HCEC 1CT (cell line): ENCODE data around the gene ZNF697.

Experiments used
- DNase-seq: peaks from one replicate; pipeline ENCODE4 v3.0.0-alpha.2; 2017

Gene ZNF697

DNA sequence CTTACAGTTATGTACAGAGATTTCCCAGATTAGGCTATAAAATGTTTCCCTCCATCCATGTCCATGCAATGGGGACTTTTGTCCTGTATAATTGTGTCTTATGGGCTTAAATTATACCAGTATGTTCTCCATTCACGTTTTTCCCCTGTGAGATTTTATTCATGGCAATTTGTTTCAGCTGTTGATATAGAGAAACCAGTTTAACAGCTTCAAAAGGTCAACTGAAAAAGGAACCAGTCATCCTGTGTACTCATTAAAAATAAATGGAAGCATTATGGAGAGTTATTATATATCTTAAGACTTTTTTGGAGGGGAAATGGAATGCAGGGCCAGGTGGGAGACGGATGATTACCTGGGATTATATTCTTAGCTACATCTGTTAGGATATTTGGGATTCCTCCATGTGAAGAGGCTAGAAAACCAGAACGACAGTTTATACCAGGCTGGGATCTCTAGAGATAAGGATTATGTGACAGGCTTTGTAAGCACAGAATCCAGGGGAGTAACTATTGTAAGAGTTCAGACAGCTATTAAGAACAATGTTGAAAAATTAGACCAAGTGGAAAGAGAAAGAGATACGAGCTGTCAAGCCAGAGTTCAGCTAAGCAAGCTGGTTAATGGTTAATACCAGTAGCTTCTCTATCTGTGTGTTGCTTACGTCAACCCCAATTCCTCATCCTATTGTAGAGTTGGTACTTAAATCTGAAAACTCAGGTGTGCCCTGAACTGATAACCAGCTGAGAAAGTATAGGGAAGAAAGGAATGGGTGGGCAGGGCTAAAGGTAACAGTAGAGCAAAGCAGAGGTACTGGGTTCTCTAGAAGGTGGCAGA is 12.4 kb upstream of the ZNF697 start:
- DNase-seq, result no peak

DNA sequence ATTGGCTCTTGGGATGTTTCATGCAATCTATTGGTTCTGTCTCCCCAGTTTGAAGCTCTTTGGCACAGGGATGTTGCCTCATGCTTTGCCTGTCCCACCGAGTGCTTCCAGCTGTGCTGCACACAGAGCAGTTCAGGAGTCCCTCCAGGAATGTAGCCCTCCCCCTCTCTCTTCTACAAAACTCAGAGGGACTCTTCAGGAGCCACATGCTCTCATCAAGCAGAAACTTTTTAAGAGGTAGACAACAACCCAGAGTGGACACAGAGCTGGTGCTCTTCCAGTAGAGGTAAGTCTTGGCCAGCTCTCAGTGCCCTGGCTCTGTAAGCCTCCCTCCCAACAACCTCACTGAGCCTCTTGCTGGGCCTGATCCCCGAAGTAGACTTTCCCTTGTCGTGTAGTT is 11.6 kb upstream of the ZNF697 start:
- peak; percentile 32 for DNase-seq

GRCh38 chr1:119656410-119656955 is 8.4 kb upstream of the ZNF697 start:
- no peak for DNase-seq

- no peak for DNase-seq
These were observed 7.1 kb upstream of the ZNF697 start for GRCh38 chr1:119655154-119655553.

DNA sequence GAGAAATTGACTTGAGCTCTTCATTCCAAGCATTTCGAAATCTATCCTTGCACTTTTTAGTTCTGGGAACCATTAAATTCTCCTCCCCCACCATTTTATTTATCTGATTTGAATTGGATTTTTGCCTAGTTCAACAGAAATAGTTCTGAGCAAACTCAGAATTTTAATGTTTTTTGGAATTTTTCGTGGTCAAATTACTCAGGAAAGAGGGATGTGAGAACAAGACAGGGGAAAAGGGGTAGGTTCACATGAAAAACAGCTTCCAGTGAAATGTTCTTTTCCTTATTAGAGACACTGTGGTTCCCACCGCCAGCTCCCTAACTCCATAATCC is 5.7 kb upstream of the ZNF697 start:
- DNase-seq, result peak; percentile 26

DNA sequence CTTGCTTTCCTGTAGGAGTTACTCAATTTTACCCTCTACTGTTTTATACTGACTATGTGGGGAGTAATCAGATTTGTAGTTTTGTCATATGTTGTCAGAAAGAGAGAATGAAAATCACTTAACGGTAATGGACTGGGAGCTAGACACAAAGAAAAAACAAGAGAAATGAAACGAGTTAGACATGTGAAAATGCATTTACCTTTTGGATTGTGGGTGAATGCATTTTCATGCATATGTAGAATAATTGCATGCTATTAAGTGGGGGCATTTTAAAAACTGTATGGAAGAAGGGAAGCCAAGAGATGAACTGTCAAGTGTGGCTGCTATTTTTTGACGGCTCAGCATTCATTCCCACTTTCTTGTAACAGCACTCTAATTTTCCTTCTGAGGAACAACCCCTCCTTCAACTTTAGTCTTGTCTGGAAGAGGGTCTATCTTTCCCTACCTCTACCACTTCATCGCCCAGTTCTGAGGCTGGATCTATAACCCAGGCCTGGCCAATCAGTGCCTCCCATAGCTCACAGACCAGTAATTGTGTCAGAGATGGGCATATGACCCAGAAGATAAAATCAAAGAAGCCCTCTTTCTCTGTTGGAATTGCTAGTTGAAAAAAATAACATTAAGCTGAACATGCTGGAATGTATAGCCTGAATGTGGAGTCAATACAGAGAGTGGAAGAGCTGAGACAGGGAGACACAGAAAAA is 5.2 kb upstream of the ZNF697 start:
- DNase-seq, result no peak

DNA sequence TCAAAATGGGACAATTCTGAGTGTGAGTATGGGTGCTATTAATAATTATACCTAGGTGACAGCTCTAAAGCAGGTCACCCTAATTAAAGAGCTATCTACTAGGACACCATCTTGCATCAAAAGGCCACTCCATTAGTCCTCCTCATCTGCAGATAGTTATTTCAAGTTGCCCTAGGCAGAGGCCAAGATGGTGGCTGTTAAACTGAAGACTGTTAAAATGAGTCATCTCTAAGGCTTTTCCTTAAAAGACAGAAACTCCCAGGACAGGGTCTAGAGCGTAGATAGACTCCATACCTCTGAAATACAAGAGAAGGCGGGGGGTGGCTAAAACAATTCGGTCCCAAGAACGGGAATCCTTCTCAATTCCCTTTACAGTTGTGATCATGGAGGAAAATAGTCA is 4.5 kb upstream of the ZNF697 start:
- DNase-seq, result no peak

DNA sequence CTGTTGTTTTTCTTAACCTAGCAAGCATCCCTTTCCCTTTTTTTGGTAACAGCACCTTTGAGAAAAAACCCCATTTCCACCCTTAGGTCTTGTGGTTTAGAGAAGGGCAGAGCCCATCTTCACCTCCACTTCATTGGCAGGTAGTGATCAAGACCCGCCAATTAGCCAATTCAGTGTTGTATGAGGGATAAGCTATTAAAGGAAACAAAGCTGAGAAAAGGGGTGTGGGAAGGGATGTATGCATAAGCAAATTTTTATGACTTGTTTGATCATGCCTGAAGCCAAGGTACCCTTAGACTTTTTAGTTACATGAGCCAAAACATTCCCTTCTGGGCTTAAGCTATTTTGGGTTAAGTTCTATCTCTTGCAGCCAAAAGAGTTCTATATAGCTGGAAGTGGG is 3.6 kb upstream of the ZNF697 start:
- no peak for DNase-seq

- DNase-seq, result no peak
These were observed 3.1 kb upstream of the ZNF697 start for GRCh38 chr1:119651133-119651532.

- DNase-seq, result no peak
These were observed 546 bp upstream of the ZNF697 start for GRCh38 chr1:119648620-119649004.

- DNase-seq, result peak; percentile 13
These were observed 785 bp downstream of the ZNF697 start for GRCh38 chr1:119647228-119647733.

DNA sequence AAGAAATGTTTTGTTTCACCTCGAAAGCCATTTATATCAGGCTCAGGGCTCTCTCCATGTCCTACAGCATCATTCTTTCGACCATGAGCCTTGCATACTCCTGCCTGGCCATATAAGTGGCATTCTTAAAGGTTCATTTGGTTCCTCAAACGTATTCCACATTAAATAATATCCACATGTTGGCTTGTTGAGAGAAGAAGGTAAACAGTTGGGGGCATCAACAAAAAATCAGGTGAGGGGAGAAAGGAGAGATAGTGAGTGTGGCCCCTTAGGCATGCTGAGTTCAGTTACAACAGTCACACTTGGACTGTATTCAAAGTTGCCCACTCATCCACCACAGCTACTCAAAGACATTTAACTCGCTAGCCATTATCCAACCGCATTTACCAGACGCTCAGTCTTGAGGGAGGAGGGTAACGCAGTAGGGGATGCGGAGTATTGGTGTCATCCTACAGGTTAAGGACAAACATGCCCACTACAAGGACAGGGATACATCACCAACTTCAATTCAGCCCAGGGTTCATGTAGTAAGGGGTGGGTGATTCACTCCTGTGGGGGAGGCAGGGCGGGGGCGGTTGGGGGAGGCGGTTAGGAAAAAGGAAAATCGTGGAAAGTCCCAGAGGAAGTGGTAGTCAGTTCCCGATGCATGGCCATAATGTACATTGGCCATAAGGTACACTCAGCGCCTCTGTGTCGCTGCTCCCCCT is 1.4 kb downstream of the ZNF697 start:
- peak; percentile 38 for DNase-seq

- no peak for DNase-seq
These were observed 9.0 kb downstream of the ZNF697 start for GRCh38 chr1:119639109-119639508.

DNA sequence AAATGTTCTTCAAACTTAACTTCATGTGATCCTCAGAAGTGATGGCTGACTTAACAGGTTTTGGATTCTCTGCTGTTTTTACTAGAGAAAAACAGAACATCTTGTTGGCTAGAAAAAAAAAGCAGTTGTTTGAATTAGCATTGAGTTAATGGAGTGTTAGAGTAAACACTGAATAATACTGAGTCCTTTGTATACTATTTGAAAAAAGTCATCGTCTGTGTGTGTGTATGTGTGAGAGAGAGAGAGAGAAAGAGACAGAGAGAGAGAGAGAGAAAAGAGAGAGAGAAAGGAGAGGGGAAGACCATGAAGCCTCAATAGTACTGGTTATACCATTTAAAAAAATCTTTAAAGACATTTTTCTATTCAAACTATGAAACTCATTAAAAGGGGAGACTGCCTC is 10.4 kb downstream of the ZNF697 start:
- DNase-seq, result no peak

GRCh38 chr1:119636491-119637089 is 11.5 kb downstream of the ZNF697 start:
- no peak for DNase-seq

GRCh38 chr1:119635811-119636390 is 12.2 kb downstream of the ZNF697 start:
- DNase-seq, result no peak

DNA sequence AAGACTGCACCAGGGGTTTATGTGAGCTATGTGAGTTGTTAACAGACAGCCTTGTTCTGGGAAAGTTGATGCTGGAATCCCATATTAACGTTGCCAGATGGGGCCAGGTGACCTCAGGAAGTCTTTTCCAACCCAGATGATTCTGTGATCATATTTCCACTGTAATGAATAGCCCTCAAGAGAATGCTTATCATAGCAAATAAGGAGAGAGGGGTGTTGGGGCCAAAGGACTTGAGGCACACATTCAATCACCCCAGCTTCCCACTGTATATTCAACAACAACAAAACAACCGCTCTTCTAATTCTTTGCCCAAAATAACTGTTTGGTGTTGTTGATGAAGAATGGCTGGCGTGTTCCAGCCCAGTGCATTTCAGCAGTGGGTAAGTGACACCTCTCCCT is 14.1 kb downstream of the ZNF697 start:
- no peak for DNase-seq

DNA sequence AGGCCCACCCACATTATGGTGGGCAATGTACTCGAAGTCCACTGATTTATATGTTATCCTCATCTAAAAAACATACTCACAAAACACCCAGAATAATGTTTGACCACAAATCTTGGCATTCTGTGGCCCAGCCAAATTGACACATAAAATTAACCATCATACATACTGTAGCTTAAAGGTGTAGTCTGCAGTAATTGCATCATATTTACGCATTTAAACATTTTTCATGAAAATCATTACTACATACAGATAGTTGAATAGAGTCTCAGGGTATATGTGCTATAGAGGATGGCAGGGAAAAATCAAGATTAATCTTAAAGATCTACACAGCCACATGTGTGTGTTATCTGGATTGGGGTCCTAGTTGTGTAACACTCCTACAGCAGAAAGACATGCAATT is 14.5 kb downstream of the ZNF697 start:
- no peak for DNase-seq

DNA sequence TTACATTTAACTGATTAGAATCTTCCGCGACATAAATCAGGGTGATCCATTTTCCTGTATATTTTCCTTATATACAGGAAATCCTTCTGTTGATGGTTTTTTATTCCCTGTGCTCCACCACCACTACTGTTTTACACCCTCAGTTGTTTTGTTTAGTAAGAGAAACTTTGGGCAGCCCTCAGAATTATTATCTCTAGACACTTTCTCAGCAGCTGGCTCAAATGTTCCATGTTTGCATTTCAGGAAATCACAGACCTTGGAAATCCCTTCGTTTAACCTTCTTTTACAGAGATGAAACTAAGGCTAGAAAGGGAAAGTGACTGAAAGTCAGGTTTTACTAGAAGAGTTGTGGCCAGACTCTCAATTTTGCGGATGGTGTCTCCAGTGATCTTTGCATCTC is 15.2 kb downstream of the ZNF697 start:
- DNase-seq, result no peak

DNA sequence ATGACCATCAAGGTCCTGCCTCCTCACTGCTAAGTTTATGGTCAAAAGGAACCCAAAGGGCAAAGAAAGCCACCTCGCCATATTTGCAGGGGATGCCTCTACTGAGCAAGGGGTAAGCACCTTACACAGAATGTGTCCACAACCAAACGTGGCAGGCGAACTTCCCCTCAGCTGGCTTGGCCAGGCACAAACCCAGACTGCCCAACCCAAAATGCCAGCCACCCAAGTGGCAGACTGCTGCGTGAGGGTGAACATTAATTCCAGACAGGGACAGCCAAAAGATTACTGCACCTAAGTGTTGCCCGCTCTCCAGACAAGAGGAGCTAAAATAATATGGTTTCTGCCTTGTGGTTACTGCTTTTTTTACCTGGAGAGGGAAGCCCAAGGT is 16.0 kb downstream of the ZNF697 start:
- no peak for DNase-seq

GRCh38 chr1:119631433-119632102 is 16.5 kb downstream of the ZNF697 start:
- peak; percentile 39 for DNase-seq

DNA sequence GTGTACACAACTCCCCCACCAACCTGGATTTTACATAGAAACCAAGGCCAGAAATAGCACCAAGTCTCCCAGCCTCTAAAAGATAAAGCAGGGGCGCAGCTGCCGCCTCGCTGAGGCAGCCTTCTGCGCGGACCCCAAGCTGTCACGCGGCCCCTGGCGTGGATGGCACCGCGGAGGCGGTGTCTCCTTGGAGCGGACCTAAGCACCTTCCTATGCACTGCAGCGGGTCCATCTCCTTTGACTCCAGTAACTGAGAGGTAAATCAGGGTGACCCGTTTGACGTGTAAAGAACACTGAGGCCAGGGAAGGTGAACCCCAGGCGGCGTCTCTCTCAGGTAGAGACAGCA is 17.0 kb downstream of the ZNF697 start:
- no peak for DNase-seq
